ENCODE results near the gene GPR50.

GPR50 gene

GRCh38 chrX:151178746-151179145 lies 2.4 kb downstream of the GPR50 start:
- in situ Hi-C loops (cut with MboI; ENCODE audit: low pct_unique_long_range_greater_than_20kb, low sequenced_read_pairs, unreplicated experiment) = no loop called here
- DNase-seq (ENCODE audit: low spot score) = no peak
- no peak for TF ChIP-seq CTCF (IDR thresholded peaks at IDR 0.05; ENCODE audit: extremely low read depth, insufficient read depth, missing control alignments)

- no peak for TF ChIP-seq CTCF (IDR thresholded peaks at IDR 0.05; ENCODE audit: extremely low read depth, insufficient read depth, missing control alignments)
- no peak for DNase-seq (ENCODE audit: low spot score)
- in situ Hi-C loops (cut with MboI; ENCODE audit: low pct_unique_long_range_greater_than_20kb, low sequenced_read_pairs, unreplicated experiment) = no loop called here
Observed at GRCh38 chrX:151180400-151180799, 4.0 kb downstream of the GPR50 start.

- no peak for DNase-seq (ENCODE audit: low spot score)
- TF ChIP-seq CTCF (IDR thresholded peaks at IDR 0.05; ENCODE audit: extremely low read depth, insufficient read depth, missing control alignments) = no peak
- in situ Hi-C loops (cut with MboI; ENCODE audit: low pct_unique_long_range_greater_than_20kb, low sequenced_read_pairs, unreplicated experiment) = no loop called here
Observed at GRCh38 chrX:151181088-151181487, 4.7 kb downstream of the GPR50 start.

GRCh38 chrX:151183233-151183753 lies 6.9 kb downstream of the GPR50 start:
- TF ChIP-seq CTCF (IDR thresholded peaks at IDR 0.05; ENCODE audit: extremely low read depth, insufficient read depth, missing control alignments) = no peak
- DNase-seq (ENCODE audit: low spot score) = no peak
- in situ Hi-C loops (cut with MboI; ENCODE audit: low pct_unique_long_range_greater_than_20kb, low sequenced_read_pairs, unreplicated experiment) = no loop called here

- no peak for TF ChIP-seq CTCF (IDR thresholded peaks at IDR 0.05; ENCODE audit: extremely low read depth, insufficient read depth, missing control alignments)
- in situ Hi-C loops (cut with MboI; ENCODE audit: low pct_unique_long_range_greater_than_20kb, low sequenced_read_pairs, unreplicated experiment) = no loop called here
- DNase-seq (ENCODE audit: low spot score) = no peak
Observed at GRCh38 chrX:151183912-151184565, 7.7 kb downstream of the GPR50 start.

- no peak for TF ChIP-seq CTCF (IDR thresholded peaks at IDR 0.05; ENCODE audit: extremely low read depth, insufficient read depth, missing control alignments)
- DNase-seq (ENCODE audit: low spot score) = no peak
- in situ Hi-C loops (cut with MboI; ENCODE audit: low pct_unique_long_range_greater_than_20kb, low sequenced_read_pairs, unreplicated experiment) = no loop called here
Observed at GRCh38 chrX:151184705-151185104, 8.3 kb downstream of the GPR50 start.
